Psoas muscle (tissue), 8 donors: Measurements from ENCODE around the gene CRTC3. TPM values are rescaled to one million over a fixed set of nuclear protein-coding genes. Genes with fewer than 3 reads are reported as not detected.
"Not testable (repeated sequence)": the region's sequence is repeated elsewhere in the genome, so short reads cannot be mapped to it uniquely, and the experiment has no call there.

Experiments
- ATAC-seq, 4 donors: fragments of 200-7000 bp; cut with Tn5 transposase; one replicate each; pipeline ENCODE4 v1.9.1; 2020; ENCODE audit warnings: moderate library complexity in 3 of 4, mild to moderate bottlenecking in 2 of 4
- DNase-seq, 2 donors: peaks; one replicate each; pipeline ENCODE4 v3.0.0-alpha.2; 2020
- H3K27ac ChIP-seq: fragments of 200-600 bp; one replicate; pipeline ENCODE4 v1.8.0; 2022
- H3K27me3 ChIP-seq, 3 donors: fragments of 200-600 bp in 1 of 3; one replicate each; pipeline versions ENCODE4 v1.6.1 to v1.8.0; 2013 to 2022; ENCODE audit warnings: low read length in 2 of 3, mild to moderate bottlenecking in 2 of 3, moderate library complexity in 1 of 3; ENCODE audit not compliant: insufficient read depth in 3 of 3
- H3K36me3 ChIP-seq, 2 donors: fragments of 200-600 bp in 1 of 2; one replicate each; pipeline versions ENCODE4 v1.6.1 to v1.8.0; 2013 to 2022; ENCODE audit warnings: low read depth in 1 of 2, mild to moderate bottlenecking in 1 of 2, moderate library complexity in 1 of 2; ENCODE audit not compliant: insufficient read depth in 1 of 2
- H3K4me1 ChIP-seq: fragments of 200-600 bp; one replicate; pipeline ENCODE4 v1.8.0; 2022
- H3K4me3 ChIP-seq: fragments of 200-600 bp; one replicate; pipeline ENCODE4 v1.8.0; 2022; ENCODE audit warnings: mild to moderate bottlenecking
- H3K9me3 ChIP-seq: fragments of 200-600 bp; one replicate; pipeline ENCODE4 v1.8.0; 2022
- CTCF ChIP-seq: fragments of 200-600 bp; IDR thresholded peaks from one replicate; pipeline ENCODE4 v1.8.0; 2022; ENCODE audit warnings: antibody characterized with exemption
- WGBS, 3 donors: extraction: QIAGEN DNeasy Blood & Tissue Kit; methylation state at CpG; one replicate each; pipeline versions ENCODE4 v1.1.6 to v1.1.7; 2013; 5-methylcytosine and 5-hydroxymethylcytosine counted together
- intact Hi-C, 2 donors: fragments of 100-400 bp; cut with DNase I; formaldehyde crosslinking; loops; one replicate each; pipeline versions ENCODE4 v1.11.0 to v1.14.2; 2022
- polyA plus RNA-seq, 3 donors: library from polyadenylated mRNA; stranded (reverse); fragments of 200-250 nt; gene quantifications; one replicate each; pipeline ENCODE4 v1.2.3, GENCODE V29; 2013
- total RNA-seq, 4 donors: library from RNA; stranded (reverse); fragmentation: NEBNext Ultra II Directional in 2 of 4; extraction: Animal tissue kit (Norgen Biotek cat#: 25700) in 2 of 4; gene quantifications; one replicate each; pipeline versions ENCODE4 v1.2.1 to v1.2.4, GENCODE V29; 2021 to 2023
- donor health status: healthy with polysubstance abuse.
- donor health status: DM: no; HTN: no; CAD: no; lungs with moderate emphysema.
- donor health status: Bipolar disorder and iron deficiency.
- donor health status: healthy.
- donor health status: DM: yes; HTN: yes; CAD: no.
- donor health status: DM: no; HTN: no; CAD: no.
- donor health status: DM: no; HTN: no; CAD: no.
- donor health status: DM: yes; HTN: yes; CAD: no.

The CRTC3 gene
- total and polyA plus RNA-seq, 7 donors, result 6.9 to 30.8 (median 15.3) TPM

DNA sequence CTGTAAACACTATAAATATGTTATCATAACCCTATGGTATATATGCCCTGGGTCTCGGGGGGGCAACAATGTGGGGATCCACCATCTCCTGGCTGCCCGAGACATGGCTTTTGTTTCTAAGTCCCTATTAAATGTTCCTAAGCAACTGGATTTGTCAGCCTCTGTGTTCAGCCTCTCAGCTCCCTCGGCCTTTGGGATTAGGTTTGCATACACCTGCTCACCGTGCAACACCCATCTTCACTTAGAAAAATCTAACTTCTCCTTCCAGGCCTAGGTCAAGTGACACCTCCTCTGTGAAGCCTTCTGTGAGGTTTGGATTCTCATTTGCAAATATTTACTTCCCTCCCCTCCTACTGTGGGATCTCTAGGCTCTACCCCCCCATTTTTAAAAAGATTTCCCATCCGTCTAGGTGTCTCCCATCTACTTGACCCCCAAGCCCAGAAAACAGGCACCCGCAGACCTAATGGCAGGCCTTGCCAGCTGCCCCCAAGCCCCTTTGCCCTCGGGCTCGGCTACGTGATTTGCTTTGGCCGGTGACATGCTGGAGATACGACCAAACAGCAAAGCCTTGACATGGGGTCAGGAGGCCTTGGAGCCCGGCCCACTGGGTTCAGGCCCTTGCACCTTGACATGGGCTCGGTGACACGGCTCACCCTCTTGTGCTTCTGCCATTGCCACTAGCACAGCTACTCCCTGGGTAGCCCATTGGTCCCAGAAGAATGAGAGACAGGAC is 121.4 kb downstream of the CRTC3 start:
- no peaks in the 10 kb centered on the region for H3K27me3 ChIP-seq
- DNase-seq, result no peak
- H3K4me1 ChIP-seq, result no peaks in the 10 kb centered on the region
- no peaks in the 10 kb centered on the region for H3K9me3 ChIP-seq
- 86 to 92% (median 88%) methylated on average over 14 of the region's 14 CpGs for WGBS, 3 donors
- intact Hi-C loops, result no loop called here
- no peak overlapping the region for H3K4me3 ChIP-seq
- H3K27ac ChIP-seq, result no peak overlapping the region
- no peak for TF ChIP-seq CTCF
- no peak for ATAC-seq
- no peaks in the 10 kb centered on the region for H3K36me3 ChIP-seq

DNA sequence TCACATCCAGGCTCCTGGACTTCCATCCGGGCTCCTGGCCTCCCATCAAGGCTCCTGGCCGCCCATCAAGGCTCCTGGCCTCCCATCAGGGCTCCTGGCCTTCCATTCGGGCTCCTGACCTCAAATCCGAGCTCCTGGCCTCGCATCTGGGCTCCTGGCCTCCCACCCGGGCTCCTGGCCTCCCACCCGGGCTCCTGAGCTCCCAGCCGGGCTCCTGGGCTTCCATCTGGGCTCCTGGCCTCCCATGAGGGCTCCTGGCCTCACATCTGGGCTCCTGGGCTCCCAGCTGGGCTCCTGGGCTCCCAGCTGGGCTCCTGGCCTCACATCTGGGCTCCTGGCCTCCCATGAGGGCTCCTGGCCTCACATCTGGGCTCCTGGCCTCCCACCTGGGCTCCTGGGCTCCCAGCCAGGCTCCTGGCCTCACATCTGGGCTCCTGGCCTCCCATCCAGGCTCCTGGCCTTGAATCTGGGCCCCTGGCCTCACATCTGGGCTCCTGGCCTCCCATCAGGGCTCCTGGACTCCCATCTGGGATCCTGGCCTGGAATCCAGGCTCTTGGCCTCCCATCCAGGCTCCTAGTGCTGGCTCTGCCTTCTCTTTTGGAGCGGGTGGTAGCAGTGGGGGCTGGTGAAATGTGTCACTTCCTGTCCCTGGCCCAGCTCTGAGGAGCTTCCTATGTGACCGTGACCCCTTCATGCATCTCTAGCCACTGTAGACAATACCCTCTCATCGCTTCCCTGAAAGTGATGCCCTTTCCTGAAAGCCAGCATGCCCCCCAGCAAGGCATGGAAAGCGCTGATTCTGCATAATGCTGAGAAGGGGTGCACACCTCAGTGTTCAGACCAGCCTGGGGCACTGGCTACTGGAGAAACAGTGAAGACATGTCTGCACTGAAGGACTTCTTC is 124.8 kb downstream of the CRTC3 start:
- intact Hi-C loops, result no loop called here
- no peak overlapping the region for H3K4me3 ChIP-seq
- no peak for DNase-seq
- no peaks in the 10 kb centered on the region for H3K27me3 ChIP-seq
- no peak overlapping the region for H3K27ac ChIP-seq
- 84 to 88% (median 86%) methylated on average over 12 of the region's 12 CpGs for WGBS, 3 donors
- peaks cover 10% of the 10 kb centered on the region for H3K4me1 ChIP-seq
- TF ChIP-seq CTCF, result no peak
- no peaks in the 10 kb centered on the region for H3K36me3 ChIP-seq
- no peak for ATAC-seq
- no peaks in the 10 kb centered on the region for H3K9me3 ChIP-seq

GRCh38 chr15:90657520-90658172 is 127.9 kb downstream of the CRTC3 start:
- WGBS, 3 donors, result 51 to 74% (median 52%) methylated on average over 7 of the region's 7 CpGs
- DNase-seq, H3K9me3 ChIP-seq, H3K36me3 ChIP-seq, intact Hi-C loops, H3K4me3 ChIP-seq, H3K27me3 ChIP-seq: not testable (repeated sequence)
- peaks cover 36% of the 10 kb centered on the region for H3K4me1 ChIP-seq
- ATAC-seq, result peak in 1 of 4 donors; percentile 43
- H3K27ac ChIP-seq, result peak overlapping the region; percentile 59

DNA sequence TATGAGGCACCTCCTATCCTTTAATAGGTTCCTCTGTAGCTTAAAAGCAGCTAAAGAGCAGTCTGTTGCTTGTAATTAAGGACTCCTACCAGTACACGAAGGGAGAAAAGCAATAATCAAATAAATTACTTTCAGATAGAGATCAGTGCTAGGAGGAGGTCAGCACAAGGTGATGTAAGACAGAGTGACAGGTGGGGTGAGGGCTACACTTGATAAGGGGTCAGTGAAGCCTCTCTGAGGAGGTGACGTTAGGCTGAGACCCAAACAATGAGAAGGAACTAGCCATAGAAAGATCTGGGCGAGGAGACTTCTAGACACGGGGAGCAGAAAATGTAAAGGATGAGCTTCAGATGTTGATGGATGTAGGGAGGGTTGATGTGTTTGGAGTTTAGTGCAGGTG is 129.8 kb downstream of the CRTC3 start:
- ATAC-seq (no peak), DNase-seq (no peak)
- intact Hi-C loops, result no loop called here
- no peak overlapping the region for H3K4me3 ChIP-seq
- peak overlapping the region; percentile 94 for H3K27ac ChIP-seq
- 82 to 92% (median 89%) methylated on average over 4 of the region's 4 CpGs for WGBS, 3 donors
- H3K27me3 ChIP-seq, result no peaks in the 10 kb centered on the region
- no peaks in the 10 kb centered on the region for H3K36me3 ChIP-seq
- H3K9me3 ChIP-seq, result no peaks in the 10 kb centered on the region
- H3K4me1 ChIP-seq, result peaks cover 36% of the 10 kb centered on the region
- TF ChIP-seq CTCF, result no peak
